GM12878 (cell line): ENCODE results near the gene ERFL. TPM values are rescaled to one million over a fixed set of nuclear protein-coding genes. Genes with fewer than 3 reads are reported as not detected.
A peak's percentile ranks its signal among the peaks of the same experiment; 100 is the strongest.

ENCODE experiments used
- BCL11A ChIP-seq: IDR thresholded peaks from 2 replicates; pipeline ENCODE4 v1.6.1; 2011; ENCODE audit warnings: low read depth, low read length
- BRCA1 ChIP-seq: IDR thresholded peaks from 2 replicates; pipeline ENCODE4 v1.6.1; 2011; ENCODE audit warnings: low read depth, low read length, improper control_type of control experiment
- CBX3 ChIP-seq: fragments of 200-600 bp; sonication (generic); IDR thresholded peaks from 2 replicates; pipeline ENCODE4 v1.6.1; 2016; ENCODE audit warnings: low read depth, borderline replicate concordance
- ELK1 ChIP-seq: IDR thresholded peaks from 2 replicates; pipeline ENCODE4 v1.6.1; 2012; ENCODE audit warnings: low read depth, low read length, improper control_type of control experiment
- EP300 ChIP-seq, 2 experiments: fragments of 150-350 bp in 1 of 2; IDR thresholded peaks; 2 replicates each; pipeline ENCODE4 v1.6.1; 2011 to 2012; ENCODE audit warnings: low read depth in 2 of 2, low read length in 2 of 2, borderline replicate concordance in 1 of 2, improper control_type of control experiment in 1 of 2, inconsistent platforms in 1 of 2; ENCODE audit not compliant: control insufficient read depth in 1 of 2
- HDAC2 ChIP-seq: fragments of 200-600 bp; sonication (generic); IDR thresholded peaks from 2 replicates; pipeline ENCODE4 v1.6.1; 2017
- IKZF1 ChIP-seq: fragments of 450-650 bp; conservative IDR thresholded peaks from 2 replicates; pipeline ENCODE4 v1.6.1; 2017; ENCODE audit warnings: antibody characterized with exemption, mild to moderate bottlenecking
- IRF5 ChIP-seq: fragments of 450-650 bp; IDR thresholded peaks from 2 replicates; pipeline ENCODE4 v1.6.1; 2017; ENCODE audit warnings: borderline replicate concordance
- MYC ChIP-seq: IDR thresholded peaks from 2 replicates; pipeline ENCODE4 v1.6.1; 2011; ENCODE audit warnings: mild to moderate bottlenecking, low read length, moderate library complexity, inconsistent platforms; ENCODE audit not compliant: insufficient read depth, insufficient replicate concordance, insufficient read length, severe bottlenecking
- NRF1 ChIP-seq: conservative IDR thresholded peaks from 2 replicates; pipeline ENCODE4 v1.6.1; 2011; ENCODE audit warnings: mild to moderate bottlenecking, low read depth, low read length, improper control_type of control experiment
- POLR2A ChIP-seq: IDR thresholded peaks from 2 replicates; pipeline ENCODE4 v1.6.1; 2011; ENCODE audit warnings: low read depth, mild to moderate bottlenecking, low read length
- PRDM15 ChIP-seq: fragments of 450-650 bp; formaldehyde crosslinking; IDR thresholded peaks from 2 replicates; pipeline ENCODE4 v1.4.0; 2020; ENCODE audit warnings: mild to moderate bottlenecking, moderate library complexity
- RB1 ChIP-seq: fragments of 450-650 bp; formaldehyde crosslinking; IDR thresholded peaks from 2 replicates; pipeline ENCODE4 v1.6.1; 2017; ENCODE audit warnings: mild to moderate bottlenecking, borderline replicate concordance
- SIX5 ChIP-seq: IDR thresholded peaks from 2 replicates; pipeline ENCODE4 v1.6.1; 2011; ENCODE audit warnings: mild to moderate bottlenecking, low read depth, low read length, moderate library complexity; ENCODE audit not compliant: severe bottlenecking
- SMAD5 ChIP-seq: IDR thresholded peaks from 2 replicates; pipeline ENCODE4 v1.6.1; 2016; ENCODE audit warnings: antibody characterized with exemption, low read depth
- SUZ12 ChIP-seq: fragments of 200-600 bp; sonication (generic); IDR thresholded peaks from one replicate; pipeline ENCODE4 v1.6.1; 2018; ENCODE audit warnings: antibody characterized with exemption, mild to moderate bottlenecking; ENCODE audit not compliant: unreplicated experiment
- WRNIP1 ChIP-seq: IDR thresholded peaks from 2 replicates; pipeline ENCODE4 v1.6.1; 2011; ENCODE audit warnings: low read depth, low read length, improper control_type of control experiment, borderline replicate concordance
- YY1 ChIP-seq: IDR thresholded peaks from 2 replicates; pipeline ENCODE4 v1.6.1; 2011; ENCODE audit warnings: low read depth, mild to moderate bottlenecking, low read length
- ZNF207 ChIP-seq: fragments of 450-650 bp; IDR thresholded peaks from 2 replicates; pipeline ENCODE4 v1.6.1; 2014; ENCODE audit warnings: antibody characterized with exemption, mild to moderate bottlenecking, borderline replicate concordance
- ZNF24 ChIP-seq: fragments of 450-650 bp; IDR thresholded peaks from 2 replicates; pipeline ENCODE4 v1.6.1; 2017; ENCODE audit warnings: antibody characterized with exemption, mild to moderate bottlenecking
- polyA plus RNA-seq, 11 experiments: library from polyadenylated mRNA; depleted of rRNA in 4 of 11; unstranded in 6 of 11; stranded (reverse) in 5 of 11; fragments of >200 nt; fragmentation: Nextera tagmentation in 4 of 11; fragmentation: Illumina TruSeq in 1 of 11; extraction: Ambion mirVana in 4 of 11; extraction: Trizol in 1 of 11; gene quantifications; 1 replicate in 1 of 11; 2 replicates in 10 of 11; pipeline versions ENCODE4 v1.2.1 to v1.2.3, GENCODE V29; 2011 to 2016; ENCODE audit warnings: inconsistent platforms in 2 of 11, missing spikeins in 2 of 11, low read depth in 1 of 11
- total RNA-seq, 4 experiments: library from RNA; depleted of rRNA in 3 of 4; stranded (reverse); fragments of >200 nt in 3 of 4; fragmentation: Illumina TruSeq in 1 of 4; extraction: Trizol in 1 of 4; gene quantifications; 2 replicates each; pipeline versions ENCODE4 v1.2.1 to v1.2.3, GENCODE V29; 2013 to 2021
- TF ChIP-seq, protein P1 (sequence below), 3 experiments: IDR thresholded peaks in 2 of 3; conservative IDR thresholded peaks in 1 of 3; 2 replicates each; pipeline ENCODE4 v1.5.1; 2011; ENCODE audit warnings: low read depth in 3 of 3, low read length in 3 of 3, mild to moderate bottlenecking in 3 of 3, control low read depth in 2 of 3, moderate library complexity in 2 of 3, inconsistent platforms in 1 of 3, mixed read lengths in 1 of 3; ENCODE audit not compliant: control insufficient read depth in 2 of 3, insufficient read depth in 1 of 3; ENCODE audit errors: extremely low read depth in 1 of 3
- TF ChIP-seq, protein P2 (sequence below): IDR thresholded peaks from 2 replicates; pipeline ENCODE4 v1.6.1; 2012; ENCODE audit warnings: low read depth, low read length, improper control_type of control experiment

Gene ERFL
- total and polyA plus RNA-seq, 10 of the 15 experiments (the other 5 are each of a cell fraction or from before 2014, with no cell fraction given), result 0.04 to 0.10 (median 0.05) TPM; not detected in 7

DNA sequence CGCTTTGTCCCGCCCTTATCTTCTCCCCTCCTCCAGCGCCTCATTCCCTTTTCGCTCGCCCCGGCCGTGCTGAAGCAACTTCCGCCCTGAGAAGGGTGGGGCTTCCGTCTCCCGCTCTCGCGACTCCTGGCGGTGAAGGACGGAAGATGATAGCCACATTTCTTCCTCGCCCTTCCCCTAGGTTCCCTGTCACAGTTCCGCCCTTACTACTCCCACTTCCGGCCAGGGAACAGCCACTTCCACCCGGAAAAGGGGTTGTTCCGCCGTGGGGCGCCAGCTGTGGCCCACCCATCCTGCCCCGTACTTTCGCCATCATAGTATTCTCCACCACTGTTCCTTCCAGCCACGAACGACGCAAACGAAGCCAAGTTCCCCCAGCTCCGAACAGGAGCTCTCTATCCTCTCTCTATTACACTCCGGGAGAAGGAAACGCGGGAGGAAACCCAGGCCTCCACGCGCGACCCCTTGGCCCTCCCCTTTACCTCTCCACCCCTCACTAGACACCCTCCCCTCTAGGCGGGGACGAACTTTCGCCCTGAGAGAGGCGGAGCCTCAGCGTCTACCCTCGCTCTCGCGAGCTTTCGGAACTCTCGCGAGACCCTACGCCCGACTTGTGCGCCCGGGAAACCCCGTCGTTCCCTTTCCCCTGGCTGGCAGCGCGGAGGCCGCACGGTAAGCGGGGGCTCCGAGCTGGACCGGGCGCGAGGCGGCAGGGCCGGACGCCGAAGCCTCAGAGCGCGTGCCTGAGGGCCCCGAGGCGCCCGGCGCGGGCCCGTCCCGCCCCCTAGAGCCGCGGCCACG, 68.4 kb downstream of the ERFL start, which contains the start of gene RPS19 (continued):
- TF ChIP-seq CBX3, result no peak
- peak; percentile 97 for TF ChIP-seq BRCA1
- no peak for TF ChIP-seq HDAC2
- TF ChIP-seq NRF1, result no peak
- no peak for TF ChIP-seq BCL11A
- TF ChIP-seq, protein P1, sequence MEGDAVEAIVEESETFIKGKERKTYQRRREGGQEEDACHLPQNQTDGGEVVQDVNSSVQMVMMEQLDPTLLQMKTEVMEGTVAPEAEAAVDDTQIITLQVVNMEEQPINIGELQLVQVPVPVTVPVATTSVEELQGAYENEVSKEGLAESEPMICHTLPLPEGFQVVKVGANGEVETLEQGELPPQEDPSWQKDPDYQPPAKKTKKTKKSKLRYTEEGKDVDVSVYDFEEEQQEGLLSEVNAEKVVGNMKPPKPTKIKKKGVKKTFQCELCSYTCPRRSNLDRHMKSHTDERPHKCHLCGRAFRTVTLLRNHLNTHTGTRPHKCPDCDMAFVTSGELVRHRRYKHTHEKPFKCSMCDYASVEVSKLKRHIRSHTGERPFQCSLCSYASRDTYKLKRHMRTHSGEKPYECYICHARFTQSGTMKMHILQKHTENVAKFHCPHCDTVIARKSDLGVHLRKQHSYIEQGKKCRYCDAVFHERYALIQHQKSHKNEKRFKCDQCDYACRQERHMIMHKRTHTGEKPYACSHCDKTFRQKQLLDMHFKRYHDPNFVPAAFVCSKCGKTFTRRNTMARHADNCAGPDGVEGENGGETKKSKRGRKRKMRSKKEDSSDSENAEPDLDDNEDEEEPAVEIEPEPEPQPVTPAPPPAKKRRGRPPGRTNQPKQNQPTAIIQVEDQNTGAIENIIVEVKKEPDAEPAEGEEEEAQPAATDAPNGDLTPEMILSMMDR (IDR thresholded peaks at IDR 0.05 in 2 of 3, conservative IDR thresholded peaks at IDR 0.05 in 1 of 3; ENCODE audit: control insufficient read depth in 2 of 3, extremely low read depth in 1 of 3, insufficient read depth in 1 of 3, low read depth in 3 of 3, low read length in 3 of 3), result peak in 2 of 3 experiments; percentile 51 to 62; a peak in 4 of 6 replicates
- TF ChIP-seq SUZ12, result no peak
- TF ChIP-seq SIX5, result peak; percentile 81
- no peak for TF ChIP-seq RB1
- peak; percentile 93 for TF ChIP-seq IRF5
- TF ChIP-seq SMAD5, result peak; percentile 92
- TF ChIP-seq POLR2A, result peak; percentile 99
- peak; percentile 100 for TF ChIP-seq IKZF1
- peak; percentile 98 for TF ChIP-seq MYC
- TF ChIP-seq YY1, result peak; percentile 85
- TF ChIP-seq ELK1, result peak; percentile 87
- peak; percentile 75 for TF ChIP-seq ZNF24
- no peak for TF ChIP-seq PRDM15 (CRISPR knock-in tag)
- peak; percentile 45; the same call in 1 of the 2 replicates for TF ChIP-seq ZNF207
- TF ChIP-seq WRNIP1, result no peak
- TF ChIP-seq, protein P2, sequence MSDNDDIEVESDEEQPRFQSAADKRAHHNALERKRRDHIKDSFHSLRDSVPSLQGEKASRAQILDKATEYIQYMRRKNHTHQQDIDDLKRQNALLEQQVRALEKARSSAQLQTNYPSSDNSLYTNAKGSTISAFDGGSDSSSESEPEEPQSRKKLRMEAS, result no peak; the same call in none of the 2 replicates
- no peak for TF ChIP-seq EP300 (IDR thresholded peaks at IDR 0.05; ENCODE audit: borderline replicate concordance in 1 of 2, control insufficient read depth in 1 of 2, low read depth in 2 of 2, low read length in 2 of 2)
